Glutamatergic neuron (in vitro differentiated cells): ENCODE measurements around the gene BCAP29. TPM values are rescaled to one million over a fixed set of nuclear protein-coding genes. Genes with fewer than 3 reads are reported as not detected.

Experiments used
- DNase-seq: peaks from one replicate; pipeline ENCODE4 v3.0.0; 2022
- H3K27ac Mint-ChIP-seq: one replicate; pipeline ENCODE4 v1.8.0; 2020; ENCODE audit warnings: mild to moderate bottlenecking, mixed read lengths, inconsistent platforms; ENCODE audit not compliant: unreplicated experiment
- H3K27me3 Mint-ChIP-seq: one replicate; pipeline ENCODE4 v1.8.0; 2020; ENCODE audit warnings: mild to moderate bottlenecking, moderate library complexity, mixed read lengths, inconsistent platforms; ENCODE audit not compliant: unreplicated experiment
- H3K36me3 Mint-ChIP-seq: one replicate; pipeline ENCODE4 v1.8.0; 2020; ENCODE audit warnings: mild to moderate bottlenecking, mixed read lengths, inconsistent platforms; ENCODE audit not compliant: unreplicated experiment
- H3K4me1 Mint-ChIP-seq: one replicate; pipeline ENCODE4 v1.8.0; 2020; ENCODE audit warnings: mild to moderate bottlenecking, low read depth, mixed read lengths, inconsistent platforms; ENCODE audit not compliant: unreplicated experiment
- H3K4me3 Mint-ChIP-seq: one replicate; pipeline ENCODE4 v1.8.0; 2020; ENCODE audit warnings: mild to moderate bottlenecking, mixed read lengths, inconsistent platforms; ENCODE audit not compliant: unreplicated experiment
- H3K9me3 Mint-ChIP-seq: one replicate; pipeline ENCODE4 v1.8.0; 2020; ENCODE audit warnings: mild to moderate bottlenecking, moderate library complexity, mixed read lengths, inconsistent platforms; ENCODE audit not compliant: unreplicated experiment
- total RNA-seq: library from RNA; stranded (reverse); fragmentation: NEBNext Ultra II Directional; extraction: Animal tissue kit (Norgen Biotek cat#: 25700); gene quantifications from one replicate; pipeline ENCODE4 v1.2.1, GENCODE V29; 2021; ENCODE audit not compliant: unreplicated experiment
- TF ChIP-seq, protein P1 (sequence below): fragments of 200-600 bp; sonication (generic); IDR thresholded peaks from one replicate; pipeline ENCODE4 v1.5.0; 2021; ENCODE audit not compliant: partially characterized antibody, unreplicated experiment

The BCAP29 gene
- total RNA-seq, 1 donor from 2014 or later = 30.1 TPM

- Mint-ChIP-seq H3K27ac (no peak overlapping the region), H3K36me3 (no peaks in the 10 kb centered on the region), H3K4me1 (no peaks in the 10 kb centered on the region), H3K9me3 (no peaks in the 10 kb centered on the region), H3K4me3 (no peak overlapping the region), H3K27me3 (peaks cover 1% of the 10 kb centered on the region)
- DNase-seq = no peak
- TF ChIP-seq, protein P1, sequence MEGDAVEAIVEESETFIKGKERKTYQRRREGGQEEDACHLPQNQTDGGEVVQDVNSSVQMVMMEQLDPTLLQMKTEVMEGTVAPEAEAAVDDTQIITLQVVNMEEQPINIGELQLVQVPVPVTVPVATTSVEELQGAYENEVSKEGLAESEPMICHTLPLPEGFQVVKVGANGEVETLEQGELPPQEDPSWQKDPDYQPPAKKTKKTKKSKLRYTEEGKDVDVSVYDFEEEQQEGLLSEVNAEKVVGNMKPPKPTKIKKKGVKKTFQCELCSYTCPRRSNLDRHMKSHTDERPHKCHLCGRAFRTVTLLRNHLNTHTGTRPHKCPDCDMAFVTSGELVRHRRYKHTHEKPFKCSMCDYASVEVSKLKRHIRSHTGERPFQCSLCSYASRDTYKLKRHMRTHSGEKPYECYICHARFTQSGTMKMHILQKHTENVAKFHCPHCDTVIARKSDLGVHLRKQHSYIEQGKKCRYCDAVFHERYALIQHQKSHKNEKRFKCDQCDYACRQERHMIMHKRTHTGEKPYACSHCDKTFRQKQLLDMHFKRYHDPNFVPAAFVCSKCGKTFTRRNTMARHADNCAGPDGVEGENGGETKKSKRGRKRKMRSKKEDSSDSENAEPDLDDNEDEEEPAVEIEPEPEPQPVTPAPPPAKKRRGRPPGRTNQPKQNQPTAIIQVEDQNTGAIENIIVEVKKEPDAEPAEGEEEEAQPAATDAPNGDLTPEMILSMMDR = no peak
Observed at GRCh38 chr7:107582875-107583274, 2.8 kb downstream of the BCAP29 start.

GRCh38 chr7:107584716-107585115, 4.7 kb downstream of the BCAP29 start:
- TF ChIP-seq, protein P1 = no peak
- H3K27ac Mint-ChIP-seq = no peak overlapping the region
- H3K36me3 Mint-ChIP-seq = peaks cover 6% of the 10 kb centered on the region
- H3K4me3 Mint-ChIP-seq = no peak overlapping the region
- DNase-seq = no peak
- peaks cover 2% of the 10 kb centered on the region for H3K27me3 Mint-ChIP-seq
- no peaks in the 10 kb centered on the region for H3K4me1 Mint-ChIP-seq
- peaks cover 3% of the 10 kb centered on the region for H3K9me3 Mint-ChIP-seq

DNA sequence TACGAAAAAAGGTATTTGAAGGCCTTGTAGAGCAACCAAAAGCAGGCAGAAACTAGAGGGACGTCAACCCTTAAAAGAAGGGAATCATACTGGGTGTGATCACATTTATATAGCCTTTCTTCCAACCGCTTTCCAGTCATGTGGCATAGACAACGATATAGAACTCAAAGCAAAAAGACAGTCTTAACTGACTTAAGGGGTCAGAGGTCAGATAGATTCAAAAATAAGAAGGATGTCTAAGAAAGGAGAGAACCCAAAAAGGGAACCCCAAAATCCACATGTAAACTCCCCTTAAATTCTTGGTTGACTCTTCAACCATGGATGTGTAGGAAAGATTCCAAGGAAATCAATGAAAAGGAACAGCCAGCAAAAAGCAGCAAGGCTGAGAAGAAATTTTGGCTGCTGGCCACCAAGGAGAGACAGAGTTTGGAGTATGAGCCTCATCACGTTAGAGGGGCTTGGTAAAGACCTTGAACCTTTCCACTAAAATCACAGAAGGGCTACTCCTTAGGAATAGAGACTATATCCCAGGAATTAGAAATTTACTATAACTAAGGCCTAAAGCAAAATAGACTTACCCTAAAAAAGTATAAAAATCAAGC, 8.6 kb downstream of the BCAP29 start:
- no peaks in the 10 kb centered on the region for H3K4me1 Mint-ChIP-seq
- H3K27ac Mint-ChIP-seq = no peak overlapping the region
- no peak for DNase-seq
- H3K4me3 Mint-ChIP-seq = no peak overlapping the region
- H3K27me3 Mint-ChIP-seq = peaks cover 2% of the 10 kb centered on the region
- H3K9me3 Mint-ChIP-seq = peaks cover 3% of the 10 kb centered on the region
- TF ChIP-seq, protein P1 = no peak
- peaks cover 6% of the 10 kb centered on the region for H3K36me3 Mint-ChIP-seq

DNA sequence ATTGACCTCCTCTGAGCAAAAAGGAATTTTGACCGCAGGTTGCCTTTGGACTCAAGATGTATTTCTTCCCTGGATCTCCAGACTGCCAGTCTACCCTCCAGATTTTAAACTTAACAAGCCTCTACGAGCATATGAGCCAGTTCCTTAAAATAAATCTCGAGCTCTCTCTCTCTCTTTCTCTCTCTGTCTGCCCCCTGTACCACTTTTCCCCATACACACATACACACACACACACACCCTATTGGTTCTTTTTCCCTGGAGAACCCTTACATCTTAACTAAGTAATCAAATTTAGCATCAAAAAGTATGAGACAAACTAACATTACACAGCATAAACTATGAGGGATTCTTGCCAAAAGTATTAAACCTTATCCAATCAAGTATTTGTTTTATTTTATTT, 11.4 kb downstream of the BCAP29 start:
- DNase-seq = no peak
- Mint-ChIP-seq H3K4me1 (no peaks in the 10 kb centered on the region), H3K9me3 (peaks cover 3% of the 10 kb centered on the region), H3K27me3 (peaks cover 2% of the 10 kb centered on the region), H3K27ac (no peak overlapping the region), H3K36me3 (peaks cover 6% of the 10 kb centered on the region), H3K4me3 (no peak overlapping the region)
- TF ChIP-seq, protein P1 = no peak

DNA sequence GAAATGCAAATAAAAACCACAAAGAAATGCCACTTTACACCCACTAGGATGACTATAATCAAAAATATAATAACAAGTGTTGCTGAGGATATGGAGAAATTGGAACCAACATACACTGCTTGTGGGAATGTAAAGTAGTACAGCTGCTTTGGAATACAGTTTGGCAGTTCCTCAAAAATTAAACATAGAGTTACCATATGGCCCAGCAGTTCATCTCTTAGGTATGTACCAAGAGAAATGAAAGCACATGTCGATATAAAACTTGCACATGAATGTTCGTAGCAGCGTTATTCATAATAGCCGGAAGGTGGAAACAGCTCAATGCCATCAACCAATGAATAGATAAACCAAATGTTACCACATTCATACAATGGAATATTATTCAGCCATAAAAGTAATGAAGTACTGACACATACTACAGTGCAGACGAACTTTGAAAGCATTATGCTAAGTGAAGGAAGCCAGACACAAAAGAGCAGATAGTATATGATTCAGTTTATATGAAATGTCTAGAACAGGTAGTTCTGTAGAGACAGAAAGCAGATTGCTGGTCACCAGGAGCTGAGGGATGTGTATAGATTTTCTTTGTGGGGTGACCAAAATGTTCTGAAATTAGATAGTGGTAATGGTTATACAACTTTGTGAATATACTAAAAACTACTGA, 12.4 kb downstream of the BCAP29 start:
- H3K9me3 Mint-ChIP-seq = peaks cover 3% of the 10 kb centered on the region
- H3K36me3 Mint-ChIP-seq = peaks cover 6% of the 10 kb centered on the region
- H3K4me3 Mint-ChIP-seq = no peak overlapping the region
- TF ChIP-seq, protein P1 = no peak
- peaks cover 2% of the 10 kb centered on the region for H3K27me3 Mint-ChIP-seq
- DNase-seq = no peak
- no peak overlapping the region for H3K27ac Mint-ChIP-seq
- H3K4me1 Mint-ChIP-seq = no peaks in the 10 kb centered on the region
